ENCODE results near the gene FOXA1. TPM values are rescaled to one million over a fixed set of nuclear protein-coding genes. Genes with fewer than 3 reads are reported as not detected.

Gene FOXA1
- total RNA-seq, 2 experiments from 2014 or later, result not detected

DNA sequence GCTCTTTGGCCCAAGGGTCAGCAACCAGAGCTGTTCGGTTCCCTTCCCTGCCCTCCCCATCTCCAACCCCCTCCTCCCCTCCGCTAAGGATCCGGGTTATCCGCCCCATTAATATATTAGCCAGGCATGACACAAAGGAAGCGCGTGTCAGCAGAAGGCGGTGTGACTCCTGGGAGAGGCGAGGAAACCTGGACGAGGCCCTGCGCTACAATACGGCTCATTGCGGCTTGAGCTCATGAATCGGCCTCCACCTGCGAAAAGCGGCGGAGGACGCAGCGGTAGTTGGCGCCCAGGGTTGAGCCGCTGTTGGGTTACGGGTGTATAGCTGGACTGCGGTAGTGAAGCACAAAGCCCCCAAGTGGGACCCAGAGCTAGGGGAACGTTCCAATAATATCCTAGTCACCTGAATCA, 9.9 kb downstream of the FOXA1 start:
- Mint-ChIP-seq H3K36me3 (ENCODE audit: low read depth) (peaks cover 7% of the 10 kb centered on the region), H3K4me3 (no peak overlapping the region), H3K4me1 (ENCODE audit: low read depth) (no peaks in the 10 kb centered on the region), H3K9me3 (ENCODE audit: insufficient read depth) (no peaks in the 10 kb centered on the region), H3K27ac (no peak overlapping the region), H3K27me3 (ENCODE audit: low read depth) (peaks cover 48% of the 10 kb centered on the region)
- ATAC-seq (no peak), DNase-seq (no peak)
- POLR2A ChIA-PET, result no interaction called here
- CTCF ChIA-PET, result no interaction called here

DNA sequence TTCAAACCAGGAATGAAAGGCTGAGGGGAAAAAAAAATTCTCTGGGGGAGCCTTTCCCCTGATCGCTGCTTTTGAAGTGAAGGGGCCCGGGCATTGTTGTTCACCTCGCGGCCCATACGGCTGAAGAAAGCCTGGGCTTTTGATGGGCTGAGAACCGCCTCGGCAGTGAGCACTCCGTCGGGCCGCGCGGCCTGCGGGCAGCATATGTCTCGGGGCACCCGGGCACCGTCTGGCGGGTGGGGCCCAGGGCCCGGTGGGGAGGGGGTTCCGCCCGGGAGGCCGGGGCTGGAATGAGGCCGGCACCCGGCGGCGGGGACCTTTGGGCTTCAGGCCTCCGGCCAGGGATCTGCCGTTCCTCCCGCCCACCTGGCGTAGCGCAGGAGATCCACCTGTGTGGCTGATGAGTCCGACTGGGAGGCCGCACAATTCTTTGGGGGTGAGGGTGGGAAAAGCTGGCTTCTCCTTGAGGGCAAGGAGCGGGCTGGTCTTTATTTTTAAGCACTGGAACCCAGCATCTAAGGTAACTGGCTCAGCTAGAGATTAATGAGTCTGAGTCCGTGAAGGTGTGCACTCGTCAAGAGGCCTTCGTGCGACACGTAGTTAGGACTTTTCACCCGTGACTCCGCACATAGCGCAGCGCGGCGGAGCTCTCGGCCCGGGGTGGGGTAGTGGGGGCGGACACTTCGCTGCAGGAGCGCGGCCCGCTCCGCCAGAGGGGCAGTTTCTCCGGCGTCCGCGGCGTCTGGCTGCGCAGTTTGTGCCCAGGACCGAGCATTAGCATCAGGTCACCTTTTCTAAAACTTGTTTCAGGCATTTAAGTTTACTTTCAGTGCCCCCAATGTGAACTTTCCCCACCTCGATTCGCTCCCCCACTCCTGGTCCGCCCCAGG, 10.6 kb downstream of the FOXA1 start:
- POLR2A ChIA-PET, result no interaction called here
- DNase-seq, result no peak

DNA sequence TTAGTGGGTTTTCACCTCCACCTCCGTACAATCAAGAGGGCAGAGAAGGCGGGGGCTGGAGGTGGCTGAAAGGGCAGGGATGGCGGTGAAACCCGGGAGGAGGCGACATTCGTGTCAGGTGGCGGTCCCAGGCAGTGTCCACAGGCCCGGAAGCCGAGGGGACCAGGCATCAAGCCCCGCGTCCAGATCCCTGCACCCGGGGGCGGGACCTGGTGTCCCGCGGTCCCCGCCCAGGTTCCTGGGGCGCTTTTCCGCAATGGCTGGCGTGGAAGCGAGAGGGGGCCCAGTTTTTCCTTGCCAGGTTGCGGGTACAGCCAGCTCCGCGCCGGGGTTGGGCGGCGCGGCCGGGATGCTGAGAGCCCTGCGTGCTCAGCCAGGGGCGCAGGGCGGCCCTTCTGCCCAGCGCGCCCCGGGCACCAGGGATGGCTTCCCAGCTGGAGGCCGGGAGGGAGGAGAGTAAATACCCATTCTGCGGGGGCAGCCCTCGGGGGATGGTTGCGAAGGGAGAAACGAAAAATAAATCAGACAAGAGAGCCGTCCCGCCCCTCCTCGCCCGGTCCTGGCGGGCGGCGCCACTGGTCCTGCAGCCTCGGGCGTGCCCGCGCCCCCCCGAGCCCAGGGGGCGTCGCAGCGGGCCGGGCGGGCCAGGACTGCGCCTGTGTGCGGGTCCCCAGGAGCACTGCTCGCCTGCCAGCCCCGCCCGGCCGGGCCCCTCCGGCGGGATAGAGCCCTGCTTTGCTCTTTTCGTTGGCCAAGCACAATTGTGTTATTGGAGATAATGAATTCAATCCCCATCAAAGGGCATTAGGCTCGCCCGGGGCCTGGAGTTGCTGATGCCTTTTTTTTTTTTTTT, 11.5 kb downstream of the FOXA1 start:
- ChIA-PET CTCF (no interaction called here), POLR2A (no interaction called here)
- DNase-seq, result no peak
- H3K27me3 Mint-ChIP-seq (ENCODE audit: low read depth), result peaks cover 37% of the 10 kb centered on the region
- H3K9me3 Mint-ChIP-seq (ENCODE audit: insufficient read depth), result no peaks in the 10 kb centered on the region
- ATAC-seq, result no peak
- H3K36me3 Mint-ChIP-seq (ENCODE audit: low read depth), result peaks cover 6% of the 10 kb centered on the region
- no peak overlapping the region for H3K4me3 Mint-ChIP-seq
- H3K4me1 Mint-ChIP-seq (ENCODE audit: low read depth), result no peaks in the 10 kb centered on the region
- H3K27ac Mint-ChIP-seq, result no peak overlapping the region

More for the DNA sequence above, 10.6 kb downstream of the FOXA1 start:
- Mint-ChIP-seq H3K27me3 (ENCODE audit: low read depth) (peaks cover 46% of the 10 kb centered on the region), H3K4me1 (ENCODE audit: low read depth) (no peaks in the 10 kb centered on the region), H3K9me3 (ENCODE audit: insufficient read depth) (no peaks in the 10 kb centered on the region), H3K4me3 (no peak overlapping the region), H3K36me3 (ENCODE audit: low read depth) (peaks cover 7% of the 10 kb centered on the region), H3K27ac (no peak overlapping the region)
- no peak for ATAC-seq
- CTCF ChIA-PET, result no interaction called here

DNA sequence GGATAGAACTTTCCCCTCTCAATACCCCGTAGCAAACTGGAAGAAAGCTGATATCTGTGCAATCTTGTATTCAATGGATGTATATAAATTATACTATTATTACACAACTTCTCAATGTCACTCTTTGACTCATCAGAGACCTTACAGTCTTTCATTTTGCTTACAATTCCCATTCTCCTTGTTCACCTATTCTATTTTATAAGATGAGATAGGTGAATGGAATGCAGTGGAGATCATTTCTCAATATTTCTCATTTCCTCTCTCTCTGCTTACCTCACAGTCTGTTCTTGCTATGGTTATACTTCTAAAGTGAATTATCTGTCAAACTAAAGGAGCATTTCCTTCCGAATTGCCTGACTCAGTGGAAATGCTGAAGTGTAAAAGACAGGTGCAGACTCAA, 14.9 kb downstream of the FOXA1 start:
- Mint-ChIP-seq H3K36me3 (ENCODE audit: low read depth) (peaks cover 2% of the 10 kb centered on the region), H3K4me1 (ENCODE audit: low read depth) (no peaks in the 10 kb centered on the region), H3K27ac (no peak overlapping the region), H3K27me3 (ENCODE audit: low read depth) (peaks cover 13% of the 10 kb centered on the region), H3K9me3 (ENCODE audit: insufficient read depth) (no peaks in the 10 kb centered on the region), H3K4me3 (no peak overlapping the region)
- ChIA-PET POLR2A (no interaction called here), CTCF (no interaction called here)
- DNase-seq (no peak), ATAC-seq (no peak)

DNA sequence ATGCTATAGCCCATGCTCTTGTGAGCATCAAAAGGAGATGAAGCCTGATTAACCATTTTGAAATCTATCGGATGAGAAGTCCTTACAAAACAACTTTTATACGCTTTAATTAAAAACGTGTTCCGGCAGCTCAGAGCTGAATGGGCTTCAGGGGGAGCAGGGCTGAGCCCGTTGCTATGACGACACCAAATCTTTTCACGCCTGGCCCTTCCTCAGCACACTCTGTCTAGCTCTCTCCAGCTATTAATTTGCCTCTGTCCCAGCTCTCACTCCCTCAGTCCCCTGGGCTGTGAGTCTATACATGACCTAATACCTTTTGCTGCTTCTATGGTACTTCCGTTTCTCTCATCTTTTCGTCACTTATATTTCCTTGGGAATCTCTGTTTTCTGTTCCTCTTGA, 15.8 kb downstream of the FOXA1 start:
- peaks cover 7% of the 10 kb centered on the region for H3K27me3 Mint-ChIP-seq (ENCODE audit: low read depth)
- no peaks in the 10 kb centered on the region for H3K36me3 Mint-ChIP-seq (ENCODE audit: low read depth)
- POLR2A ChIA-PET, result no interaction called here
- no peaks in the 10 kb centered on the region for H3K9me3 Mint-ChIP-seq (ENCODE audit: insufficient read depth)
- CTCF ChIA-PET, result no interaction called here
- DNase-seq, result no peak
- no peak overlapping the region for H3K27ac Mint-ChIP-seq
- no peak for ATAC-seq
- no peaks in the 10 kb centered on the region for H3K4me1 Mint-ChIP-seq (ENCODE audit: low read depth)
- H3K4me3 Mint-ChIP-seq, result no peak overlapping the region

DNA sequence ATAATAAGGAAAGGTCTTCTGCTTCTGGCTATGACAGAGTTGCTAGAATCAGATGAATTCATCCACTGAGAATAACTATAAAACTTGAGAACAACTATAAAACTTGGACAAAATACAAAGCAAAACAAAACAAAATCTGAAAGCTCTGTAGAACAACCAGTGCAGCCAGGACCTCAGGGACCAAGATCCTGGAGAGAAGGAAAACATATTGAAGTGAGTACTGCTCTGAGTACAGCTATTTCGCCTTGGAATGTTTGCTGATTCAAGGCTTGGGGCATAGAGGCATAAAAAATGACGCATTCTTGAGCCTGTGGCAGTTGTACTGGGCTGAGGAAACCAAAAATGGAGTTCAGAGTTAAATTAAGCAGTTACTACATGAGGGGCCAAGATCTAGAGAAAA, 21.7 kb downstream of the FOXA1 start:
- H3K9me3 Mint-ChIP-seq (ENCODE audit: insufficient read depth), result no peaks in the 10 kb centered on the region
- no peaks in the 10 kb centered on the region for H3K36me3 Mint-ChIP-seq (ENCODE audit: low read depth)
- ATAC-seq, result no peak
- H3K27me3 Mint-ChIP-seq (ENCODE audit: low read depth), result no peaks in the 10 kb centered on the region
- no peak overlapping the region for H3K4me3 Mint-ChIP-seq
- POLR2A ChIA-PET, result no interaction called here
- no peaks in the 10 kb centered on the region for H3K4me1 Mint-ChIP-seq (ENCODE audit: low read depth)
- no peak overlapping the region for H3K27ac Mint-ChIP-seq
- CTCF ChIA-PET, result no interaction called here
- DNase-seq, result no peak

DNA sequence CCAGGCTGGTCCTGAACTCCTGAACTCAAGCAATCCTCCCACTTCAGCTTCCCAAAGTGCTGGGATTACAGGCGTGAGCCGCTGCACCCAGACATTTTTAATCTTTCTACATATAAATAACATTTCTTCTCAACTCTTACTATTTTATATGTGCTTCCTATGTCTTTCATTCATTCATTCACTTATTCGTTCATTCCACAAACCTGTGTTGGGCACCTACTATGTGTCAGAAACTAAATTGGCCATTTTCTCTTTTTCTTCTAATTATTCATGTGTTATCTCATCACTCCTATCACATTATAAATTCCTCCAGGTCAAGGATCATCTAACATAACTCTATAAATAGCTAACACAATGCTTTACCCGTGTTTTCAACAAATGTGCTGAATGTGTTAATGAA, 23.7 kb downstream of the FOXA1 start:
- POLR2A ChIA-PET, result no interaction called here
- DNase-seq (no peak), ATAC-seq (no peak)
- Mint-ChIP-seq H3K4me1 (ENCODE audit: low read depth) (no peaks in the 10 kb centered on the region), H3K4me3 (no peak overlapping the region), H3K27ac (no peak overlapping the region), H3K9me3 (ENCODE audit: insufficient read depth) (no peaks in the 10 kb centered on the region), H3K36me3 (ENCODE audit: low read depth) (no peaks in the 10 kb centered on the region), H3K27me3 (ENCODE audit: low read depth) (no peaks in the 10 kb centered on the region)
- CTCF ChIA-PET, result no interaction called here

DNA sequence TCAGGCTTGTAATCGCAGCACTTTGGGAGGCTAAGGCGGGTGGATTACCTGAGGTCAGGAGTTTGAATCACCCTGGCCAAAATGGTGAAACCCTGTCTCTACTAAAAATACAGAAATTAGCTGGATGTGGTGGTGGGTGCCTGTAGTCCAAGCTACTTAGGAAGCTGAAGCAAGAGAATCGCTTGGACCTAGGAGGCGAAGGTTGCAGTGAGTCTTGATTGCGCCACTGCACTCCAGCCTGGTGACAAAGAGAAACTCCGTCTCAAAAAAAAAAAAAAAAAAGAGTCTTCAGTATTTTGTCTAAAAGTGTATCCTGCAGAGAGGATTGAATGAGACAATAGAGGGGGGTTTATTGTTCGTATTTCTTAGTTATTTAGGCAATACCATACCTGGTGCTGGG, 25.3 kb downstream of the FOXA1 start:
- no peaks in the 10 kb centered on the region for H3K9me3 Mint-ChIP-seq (ENCODE audit: insufficient read depth)
- ATAC-seq (no peak), DNase-seq (no peak)
- ChIA-PET CTCF (no interaction called here), POLR2A (no interaction called here)
- H3K36me3 Mint-ChIP-seq (ENCODE audit: low read depth), result no peaks in the 10 kb centered on the region
- H3K27me3 Mint-ChIP-seq (ENCODE audit: low read depth), result no peaks in the 10 kb centered on the region
- no peaks in the 10 kb centered on the region for H3K4me1 Mint-ChIP-seq (ENCODE audit: low read depth)
- H3K27ac Mint-ChIP-seq, result no peak overlapping the region
- no peak overlapping the region for H3K4me3 Mint-ChIP-seq

DNA sequence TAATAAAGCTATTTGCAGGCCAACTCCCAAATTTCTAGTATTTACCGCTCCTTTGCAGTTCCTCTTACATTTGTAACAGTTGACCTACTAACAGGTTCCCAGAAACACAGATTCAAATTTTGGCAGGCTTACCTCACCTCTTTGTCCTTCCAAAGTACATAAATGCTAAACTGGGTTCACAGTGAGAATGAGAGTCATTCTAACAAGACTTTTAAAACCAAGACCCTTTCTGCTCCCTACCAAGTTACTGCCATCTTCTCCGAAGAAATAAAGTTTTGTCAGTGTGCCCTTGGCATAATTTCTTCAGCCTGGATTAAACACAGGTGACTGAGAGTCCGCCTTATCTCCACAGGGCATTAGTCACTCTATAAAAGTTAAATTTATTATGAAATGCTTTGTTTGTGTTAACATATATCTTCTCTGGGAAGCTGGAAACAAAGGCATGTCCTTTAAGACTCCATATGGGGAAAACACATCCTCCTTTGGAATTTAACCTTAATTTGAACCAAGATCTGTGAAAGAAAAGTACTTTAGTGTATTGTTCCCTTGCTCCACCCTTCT, 28.2 kb downstream of the FOXA1 start:
- DNase-seq (no peak), ATAC-seq (no peak)
- Mint-ChIP-seq H3K4me1 (ENCODE audit: low read depth) (no peaks in the 10 kb centered on the region), H3K36me3 (ENCODE audit: low read depth) (no peaks in the 10 kb centered on the region), H3K27me3 (ENCODE audit: low read depth) (no peaks in the 10 kb centered on the region), H3K4me3 (no peak overlapping the region), H3K9me3 (ENCODE audit: insufficient read depth) (no peaks in the 10 kb centered on the region), H3K27ac (no peak overlapping the region)
- ChIA-PET CTCF (no interaction called here), POLR2A (no interaction called here)

DNA sequence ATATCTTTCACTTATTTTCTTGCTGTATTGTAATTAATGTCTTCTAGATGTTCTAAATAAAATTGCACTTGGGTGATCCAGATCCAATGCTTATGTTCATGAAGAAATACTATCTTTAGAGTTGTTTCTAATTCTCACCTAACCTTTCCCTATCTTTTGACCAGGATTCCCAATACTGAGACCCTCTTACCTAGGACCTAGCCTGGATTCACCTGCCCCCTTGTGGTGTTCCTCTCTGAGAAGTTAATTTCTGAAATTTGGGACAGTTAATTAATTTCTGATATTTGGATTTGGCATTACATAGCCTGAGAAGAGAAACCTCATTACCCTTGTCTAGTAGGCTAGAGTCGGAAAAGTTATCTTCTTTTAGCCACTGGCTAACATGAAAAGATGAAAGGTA, 29.5 kb downstream of the FOXA1 start:
- no peak for DNase-seq
- ATAC-seq, result no peak
- Mint-ChIP-seq H3K27me3 (ENCODE audit: low read depth) (no peaks in the 10 kb centered on the region), H3K4me1 (ENCODE audit: low read depth) (no peaks in the 10 kb centered on the region), H3K36me3 (ENCODE audit: low read depth) (no peaks in the 10 kb centered on the region), H3K9me3 (ENCODE audit: insufficient read depth) (no peaks in the 10 kb centered on the region), H3K27ac (no peak overlapping the region), H3K4me3 (no peak overlapping the region)
- ChIA-PET POLR2A (no interaction called here), CTCF (no interaction called here)

DNA sequence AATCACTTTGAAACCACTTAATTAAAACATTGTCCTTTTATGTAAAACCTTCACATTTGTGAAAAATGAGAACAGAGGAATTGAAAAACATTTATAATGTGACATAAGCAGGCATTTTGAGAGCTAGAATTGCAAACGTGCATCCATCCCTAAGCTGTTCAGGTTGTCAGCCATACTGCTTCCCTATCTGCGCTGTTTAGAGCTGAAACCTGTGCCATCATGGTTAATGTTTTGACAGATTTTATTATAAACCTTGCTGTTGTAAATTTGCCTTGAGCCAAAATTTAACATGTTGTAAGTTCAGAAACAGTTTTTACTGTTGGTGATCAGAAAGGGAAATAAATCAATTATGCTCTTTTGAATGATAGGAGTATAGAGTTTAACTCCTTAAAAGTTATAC, 31.9 kb downstream of the FOXA1 start:
- no peaks in the 10 kb centered on the region for H3K36me3 Mint-ChIP-seq (ENCODE audit: low read depth)
- CTCF ChIA-PET, result no interaction called here
- H3K9me3 Mint-ChIP-seq (ENCODE audit: insufficient read depth), result no peaks in the 10 kb centered on the region
- H3K27me3 Mint-ChIP-seq (ENCODE audit: low read depth), result no peaks in the 10 kb centered on the region
- no peaks in the 10 kb centered on the region for H3K4me1 Mint-ChIP-seq (ENCODE audit: low read depth)
- no peak overlapping the region for H3K4me3 Mint-ChIP-seq
- ATAC-seq, result no peak
- POLR2A ChIA-PET, result no interaction called here
- no peak for DNase-seq
- H3K27ac Mint-ChIP-seq, result no peak overlapping the region

DNA sequence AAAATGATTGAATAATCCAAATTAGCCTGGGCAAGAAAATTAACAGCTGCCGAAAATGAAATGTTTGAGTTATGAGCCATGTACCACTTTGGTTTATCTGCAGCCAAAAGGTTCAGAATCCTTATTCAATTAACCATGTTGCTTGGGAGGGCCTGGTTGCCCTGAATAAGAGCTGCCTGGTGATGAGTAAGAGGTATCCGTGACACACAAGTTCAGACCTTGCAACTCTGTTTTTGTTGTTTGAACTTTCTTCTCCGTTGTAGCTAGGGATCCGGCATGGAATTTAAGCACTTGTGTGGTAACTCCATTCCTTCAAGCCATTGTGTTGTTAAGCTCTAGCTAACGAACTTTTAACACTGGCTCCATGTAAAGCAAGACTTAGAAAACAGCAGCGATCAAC, 35.7 kb downstream of the FOXA1 start:
- Mint-ChIP-seq H3K4me3 (no peak overlapping the region), H3K4me1 (ENCODE audit: low read depth) (no peaks in the 10 kb centered on the region), H3K9me3 (ENCODE audit: insufficient read depth) (no peaks in the 10 kb centered on the region), H3K27ac (no peak overlapping the region), H3K27me3 (ENCODE audit: low read depth) (no peaks in the 10 kb centered on the region), H3K36me3 (ENCODE audit: low read depth) (peaks cover 2% of the 10 kb centered on the region)
- ATAC-seq (no peak), DNase-seq (no peak)
- ChIA-PET CTCF (no interaction called here), POLR2A (no interaction called here)
